LNCAP (cell line): ENCODE results near the gene TUBB3.

Experiments
- CTCF ChIP-seq: fragments of 450-650 bp; IDR thresholded peaks from 2 replicates; pipeline ENCODE4 v1.5.1; 2017; ENCODE audit warnings: mild to moderate bottlenecking

The TUBB3 gene

GRCh38 chr16:89906140-89907025, 16.8 kb upstream of the TUBB3 start:
- TF ChIP-seq CTCF, result no peak

- no peak for TF ChIP-seq CTCF
Measured at GRCh38 chr16:89907055-89907814, 15.9 kb upstream of the TUBB3 start.

- no peak for TF ChIP-seq CTCF
Measured at GRCh38 chr16:89908236-89908635, 14.9 kb upstream of the TUBB3 start.

GRCh38 chr16:89909777-89910716, 13.1 kb upstream of the TUBB3 start:
- TF ChIP-seq CTCF, result peak; percentile 93

GRCh38 chr16:89910717-89911354, 12.3 kb upstream of the TUBB3 start:
- no peak for TF ChIP-seq CTCF

- TF ChIP-seq CTCF, result no peak
Measured at GRCh38 chr16:89911375-89911774, 11.8 kb upstream of the TUBB3 start.
